ENCODE data around the gene PLK3. TPM values are rescaled to one million over a fixed set of nuclear protein-coding genes. Genes with fewer than 3 reads are reported as not detected.
"Not testable (repeated sequence)": the region's sequence is repeated elsewhere in the genome, so short reads cannot be mapped to it uniquely, and the experiment has no call there.

The PLK3 gene
- total RNA-seq, 2 donors from 2014 or later, result 389 to 523 TPM

GRCh38 chr1:44808063-44808937, 8.1 kb downstream of the PLK3 start, which contains the start of gene BTBD19:
BTBD19 (plus strand) TSS chr1:44808523; CDS start chr1:44808821, 298 bp downstream.
- H3K9me3 ChIP-seq (ENCODE audit: control insufficient read depth, low read length, poor library complexity, severe bottlenecking), result no peaks in the 10 kb centered on the region
- peaks cover 8% of the 10 kb centered on the region for H3K36me3 Mint-ChIP-seq (ENCODE audit: low read depth)
- DNase-seq, result peak; percentile 55 to 72 (median 57)
- ATAC-seq, result peak; percentile 42
- peaks cover 76% of the 10 kb centered on the region for H3K4me1 Mint-ChIP-seq
- peak within 1 kb of the TSS; percentile 100 for H3K27ac Mint-ChIP-seq
- no peaks in the 10 kb centered on the region for H3K27me3 Mint-ChIP-seq
- H3K4me3 Mint-ChIP-seq, result peak within 1 kb of the TSS; percentile 82

GRCh38 chr1:44808938-44809917, 9.1 kb downstream of the PLK3 start:
- H3K27ac Mint-ChIP-seq, result peak overlapping the region; percentile 100
- no peaks in the 10 kb centered on the region for H3K27me3 Mint-ChIP-seq
- DNase-seq, result peak; percentile 63 to 82 (median 74)
- H3K9me3 ChIP-seq (ENCODE audit: control insufficient read depth, low read length, poor library complexity, severe bottlenecking), result no peaks in the 10 kb centered on the region
- H3K36me3 Mint-ChIP-seq (ENCODE audit: low read depth), result peaks cover 7% of the 10 kb centered on the region
- H3K4me3 Mint-ChIP-seq, result peak overlapping the region; percentile 82
- peak; percentile 58 for ATAC-seq
- H3K4me1 Mint-ChIP-seq, result peaks cover 72% of the 10 kb centered on the region

GRCh38 chr1:44810101-44810761, 10.1 kb downstream of the PLK3 start:
- peak overlapping the region; percentile 82 for H3K4me3 Mint-ChIP-seq
- H3K4me1 Mint-ChIP-seq, result peaks cover 68% of the 10 kb centered on the region
- H3K9me3 ChIP-seq (ENCODE audit: control insufficient read depth, low read length, poor library complexity, severe bottlenecking), result no peaks in the 10 kb centered on the region
- DNase-seq (peak in 1 of 3 donors; percentile 30), ATAC-seq (no peak)
- no peaks in the 10 kb centered on the region for H3K27me3 Mint-ChIP-seq
- H3K27ac Mint-ChIP-seq, result peak overlapping the region; percentile 100
- peaks cover 5% of the 10 kb centered on the region for H3K36me3 Mint-ChIP-seq (ENCODE audit: low read depth)

GRCh38 chr1:44810762-44811105, 10.6 kb downstream of the PLK3 start:
- DNase-seq; ATAC-seq; H3K27me3 Mint-ChIP-seq; H3K9me3 ChIP-seq (ENCODE audit: control insufficient read depth, low read length, poor library complexity, severe bottlenecking); H3K36me3 Mint-ChIP-seq (ENCODE audit: low read depth): not testable (repeated sequence)
- Mint-ChIP-seq H3K4me1 (peaks cover 67% of the 10 kb centered on the region), H3K4me3 (peak overlapping the region; percentile 82), H3K27ac (peak overlapping the region; percentile 100)

GRCh38 chr1:44811234-44811633, 11.1 kb downstream of the PLK3 start:
- DNase-seq (no peak), ATAC-seq (no peak)
- Mint-ChIP-seq H3K4me1 (peaks cover 67% of the 10 kb centered on the region), H3K4me3 (peak overlapping the region; percentile 82), H3K27ac (peak overlapping the region; percentile 100), H3K36me3 (ENCODE audit: low read depth) (peaks cover 5% of the 10 kb centered on the region), H3K27me3 (no peaks in the 10 kb centered on the region)
- no peaks in the 10 kb centered on the region for H3K9me3 ChIP-seq (ENCODE audit: control insufficient read depth, low read length, poor library complexity, severe bottlenecking)

GRCh38 chr1:44812822-44813543, 12.8 kb downstream of the PLK3 start:
- H3K36me3 Mint-ChIP-seq (ENCODE audit: low read depth), result no peaks in the 10 kb centered on the region

GRCh38 chr1:44815926-44816325, 15.7 kb downstream of the PLK3 start:
- H3K4me1 Mint-ChIP-seq, result peaks cover 56% of the 10 kb centered on the region
- ATAC-seq; DNase-seq; H3K36me3 Mint-ChIP-seq (ENCODE audit: low read depth); H3K27me3 Mint-ChIP-seq; H3K9me3 ChIP-seq (ENCODE audit: control insufficient read depth, low read length, poor library complexity, severe bottlenecking): not testable (repeated sequence)
- peak overlapping the region; percentile 100 for H3K27ac Mint-ChIP-seq
- peak overlapping the region; percentile 95 for H3K4me3 Mint-ChIP-seq

More at GRCh38 chr1:44812822-44813543, 12.8 kb downstream of the PLK3 start:
- H3K27me3 Mint-ChIP-seq, result no peaks in the 10 kb centered on the region
- ATAC-seq (no peak), DNase-seq (no peak)
- H3K4me1 Mint-ChIP-seq, result peaks cover 60% of the 10 kb centered on the region
- peak overlapping the region; percentile 100 for H3K27ac Mint-ChIP-seq
- peak overlapping the region; percentile 95 for H3K4me3 Mint-ChIP-seq
- no peaks in the 10 kb centered on the region for H3K9me3 ChIP-seq (ENCODE audit: control insufficient read depth, low read length, poor library complexity, severe bottlenecking)

- DNase-seq, result no peak
- H3K27ac Mint-ChIP-seq, result peak overlapping the region; percentile 100
- ATAC-seq, result no peak
- H3K27me3 Mint-ChIP-seq, result no peaks in the 10 kb centered on the region
- H3K4me1 Mint-ChIP-seq, result peaks cover 48% of the 10 kb centered on the region
- no peak overlapping the region for H3K4me3 Mint-ChIP-seq
- H3K9me3 ChIP-seq (ENCODE audit: control insufficient read depth, low read length, poor library complexity, severe bottlenecking), result no peaks in the 10 kb centered on the region
- H3K36me3 Mint-ChIP-seq (ENCODE audit: low read depth), result no peaks in the 10 kb centered on the region
Observed at GRCh38 chr1:44817307-44817706, 17.1 kb downstream of the PLK3 start.

GRCh38 chr1:44817771-44818495, 17.8 kb downstream of the PLK3 start:
- H3K27ac Mint-ChIP-seq, result peak overlapping the region; percentile 100
- DNase-seq (no peak), ATAC-seq (no peak)
- no peaks in the 10 kb centered on the region for H3K9me3 ChIP-seq (ENCODE audit: control insufficient read depth, low read length, poor library complexity, severe bottlenecking)
- H3K27me3 Mint-ChIP-seq, result no peaks in the 10 kb centered on the region
- peaks cover 45% of the 10 kb centered on the region for H3K4me1 Mint-ChIP-seq
- H3K4me3 Mint-ChIP-seq, result peak overlapping the region; percentile 77
- no peaks in the 10 kb centered on the region for H3K36me3 Mint-ChIP-seq (ENCODE audit: low read depth)

GRCh38 chr1:44819196-44819607, 19.0 kb downstream of the PLK3 start:
- ATAC-seq, result peak; percentile 1
- H3K9me3 ChIP-seq (ENCODE audit: control insufficient read depth, low read length, poor library complexity, severe bottlenecking), result no peaks in the 10 kb centered on the region
- H3K4me1 Mint-ChIP-seq, result peaks cover 41% of the 10 kb centered on the region
- H3K27ac Mint-ChIP-seq, result peak overlapping the region; percentile 100
- H3K27me3 Mint-ChIP-seq, result no peaks in the 10 kb centered on the region
- H3K4me3 Mint-ChIP-seq, result peak overlapping the region; percentile 96
- DNase-seq, result no peak
- H3K36me3 Mint-ChIP-seq (ENCODE audit: low read depth), result no peaks in the 10 kb centered on the region

- peak overlapping the region; percentile 96 for H3K4me3 Mint-ChIP-seq
- peaks cover 40% of the 10 kb centered on the region for H3K4me1 Mint-ChIP-seq
- H3K36me3 Mint-ChIP-seq (ENCODE audit: low read depth), result no peaks in the 10 kb centered on the region
- H3K27ac Mint-ChIP-seq, result peak overlapping the region; percentile 100
- ATAC-seq, result peak; percentile 79
- DNase-seq, result peak; percentile 57 to 75 (median 63)
- no peaks in the 10 kb centered on the region for H3K27me3 Mint-ChIP-seq
- H3K9me3 ChIP-seq (ENCODE audit: control insufficient read depth, low read length, poor library complexity, severe bottlenecking), result no peaks in the 10 kb centered on the region
Observed at GRCh38 chr1:44819608-44820327, 19.6 kb downstream of the PLK3 start.

Data from T-helper 17 cell (primary cell).